HG03558 (cell line): Measurements from ENCODE around the gene CD300E.
"Not testable (repeated sequence)": the region's sequence is repeated elsewhere in the genome, so short reads cannot be mapped to it uniquely, and the experiment has no call there.

Source experiments
- ATAC-seq: cut with Tn5 transposase; IDR thresholded peaks from one replicate; pipeline ENCODE4 v1.9.1; 2021; ENCODE audit warnings: moderate number of reproducible peaks; ENCODE audit not compliant: unreplicated experiment; ENCODE audit errors: extremely low read depth

CD300E gene

DNA sequence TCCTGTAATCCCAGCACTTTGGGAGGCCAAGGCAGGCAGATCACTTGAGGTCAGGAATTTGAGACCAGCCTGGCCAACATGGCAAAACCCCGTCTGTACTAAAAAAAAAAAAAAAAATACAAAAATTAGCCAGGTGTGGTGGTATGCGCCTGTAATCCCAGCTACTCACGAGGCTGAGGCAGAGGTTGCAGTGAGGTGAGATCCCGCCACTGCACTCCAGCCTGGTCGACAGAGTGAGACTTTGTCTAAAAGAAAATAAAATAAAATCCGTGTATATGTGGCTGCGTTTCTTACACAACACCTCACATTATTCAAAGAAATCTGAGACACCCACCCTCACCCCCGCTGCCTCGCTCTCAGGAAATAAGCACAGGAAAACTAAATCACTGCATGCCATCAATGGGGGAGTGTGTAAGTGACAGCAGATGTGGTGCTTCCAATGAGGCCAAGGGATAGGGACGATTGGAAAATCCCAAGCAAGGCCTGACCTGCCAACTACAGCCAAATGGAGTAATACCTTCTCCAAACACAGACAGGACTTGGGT lies 13.1 kb upstream of the CD300E start:
- ATAC-seq = not testable (repeated sequence)

DNA sequence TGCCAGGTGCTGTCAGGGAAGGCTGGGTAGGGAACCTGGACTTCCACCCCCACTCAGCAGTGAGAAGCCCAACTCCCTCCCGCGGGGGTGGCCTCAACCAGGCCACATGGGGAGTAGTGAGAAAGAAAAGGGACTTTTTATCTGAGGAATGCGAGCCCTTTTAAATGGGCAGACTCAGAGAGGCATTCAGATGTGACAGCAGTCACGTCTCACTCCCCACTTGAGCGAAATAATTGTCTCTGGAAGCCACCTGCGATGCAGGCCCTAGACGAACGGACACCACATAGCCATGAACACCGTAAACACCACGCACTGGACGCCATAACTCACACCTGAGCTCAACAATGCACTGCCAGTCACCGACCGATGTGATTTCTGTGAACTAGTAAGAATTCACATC lies 11.9 kb upstream of the CD300E start:
- ATAC-seq = no peak

DNA sequence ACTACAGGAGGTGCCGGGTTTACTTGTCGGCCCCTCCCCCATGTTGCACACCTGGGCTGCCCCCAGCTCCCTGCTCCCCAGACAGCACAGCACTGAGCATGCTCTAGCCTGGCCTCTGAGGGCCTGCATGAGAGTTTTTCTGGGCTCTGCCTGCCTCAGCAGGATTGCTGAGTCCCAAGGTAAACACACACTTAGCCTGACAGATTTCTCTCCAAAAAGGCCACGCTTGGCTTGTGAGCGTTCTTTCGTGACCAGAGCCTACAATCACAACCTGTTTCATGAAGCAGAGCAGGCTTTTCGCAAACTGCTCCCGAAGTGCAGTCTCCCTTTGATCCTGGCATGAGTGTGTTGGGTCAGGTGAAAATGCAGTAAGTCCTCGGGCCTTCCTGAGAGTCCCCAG lies 9.8 kb upstream of the CD300E start:
- no peak for ATAC-seq

DNA sequence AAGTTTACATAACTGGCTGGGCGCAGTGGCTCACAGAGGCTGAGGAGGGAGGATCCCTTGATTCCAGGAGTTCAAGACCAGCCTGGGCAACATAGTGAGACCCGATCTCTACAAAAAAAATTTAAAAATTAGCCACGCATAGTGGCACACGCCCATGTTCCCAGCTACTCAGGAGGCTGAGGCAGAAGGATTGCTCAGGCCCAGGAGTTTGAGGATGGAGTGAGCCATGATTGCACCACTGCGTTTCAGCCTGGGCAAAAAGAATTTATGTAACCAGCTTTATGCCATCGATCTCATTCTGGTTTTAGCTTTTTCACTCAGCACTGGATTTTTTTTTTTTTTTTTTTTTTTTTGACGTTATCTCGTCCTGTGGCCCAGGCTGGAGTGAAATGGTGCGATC lies 9.1 kb upstream of the CD300E start:
- ATAC-seq = no peak

DNA sequence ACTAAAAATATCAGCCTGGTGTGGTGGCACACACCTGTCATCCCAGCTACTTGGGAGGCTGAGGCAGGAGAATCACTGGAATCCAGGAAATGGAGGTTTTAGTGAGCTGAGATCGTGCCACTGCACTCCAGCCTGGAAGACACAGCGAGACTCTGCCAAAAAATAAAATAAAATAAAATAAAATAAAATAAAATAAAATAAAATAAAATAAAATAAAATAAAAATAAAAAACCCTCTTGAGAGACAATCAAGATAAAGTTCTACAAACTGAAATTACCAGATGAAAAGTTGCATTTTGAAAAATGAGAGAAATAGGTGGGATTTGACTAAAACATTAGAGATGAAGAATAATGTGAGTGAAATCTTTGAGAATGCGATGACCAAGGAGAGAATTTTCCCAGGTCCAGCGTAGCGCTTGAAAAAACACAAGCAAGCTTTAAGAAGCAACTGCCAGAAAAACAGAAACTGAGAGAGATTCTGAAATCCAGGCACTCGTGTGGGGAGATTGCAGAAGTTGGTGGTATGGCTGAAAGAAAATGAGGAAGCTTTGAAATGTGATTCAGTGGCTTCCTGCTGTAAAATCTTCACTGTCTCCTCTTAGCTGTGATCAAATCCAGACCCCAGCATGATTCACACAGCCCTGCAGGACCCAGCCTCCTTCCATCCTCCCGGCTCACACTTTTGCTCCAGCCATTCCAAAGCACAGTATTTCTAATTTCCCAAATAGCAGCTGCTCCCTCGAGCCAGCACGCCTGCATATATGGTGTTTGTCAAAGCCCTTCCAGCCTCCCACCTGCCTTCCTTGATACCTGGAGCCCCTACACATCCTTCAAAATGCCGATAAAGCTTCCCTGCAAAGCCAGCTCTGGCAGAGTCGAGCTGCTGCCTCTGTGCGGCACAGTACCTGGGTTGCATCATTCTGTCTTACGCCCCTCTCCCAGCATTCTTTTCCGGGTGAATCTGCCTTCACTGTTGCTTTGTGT lies 8.2 kb upstream of the CD300E start:
- no peak for ATAC-seq

DNA sequence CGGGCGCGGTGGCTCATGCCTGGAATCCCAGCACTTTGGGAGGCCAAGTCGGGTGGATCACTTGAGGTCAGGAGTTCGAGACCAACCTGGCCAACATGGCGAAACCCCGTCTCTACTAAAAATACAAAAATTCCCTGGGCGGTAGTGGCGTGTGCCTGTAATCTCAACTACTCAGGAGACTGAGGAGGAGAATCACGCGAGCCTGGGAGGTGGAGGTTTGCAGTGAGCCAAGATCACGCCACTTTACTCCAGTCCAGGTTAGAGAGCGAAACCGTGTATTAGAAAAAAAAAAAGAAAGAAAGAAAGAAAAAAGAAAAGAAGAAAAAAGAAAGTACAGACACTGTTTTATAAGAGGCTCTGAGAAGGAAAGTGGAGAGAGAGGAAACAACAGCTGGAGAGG lies 6.7 kb upstream of the CD300E start:
- not testable (repeated sequence) for ATAC-seq

DNA sequence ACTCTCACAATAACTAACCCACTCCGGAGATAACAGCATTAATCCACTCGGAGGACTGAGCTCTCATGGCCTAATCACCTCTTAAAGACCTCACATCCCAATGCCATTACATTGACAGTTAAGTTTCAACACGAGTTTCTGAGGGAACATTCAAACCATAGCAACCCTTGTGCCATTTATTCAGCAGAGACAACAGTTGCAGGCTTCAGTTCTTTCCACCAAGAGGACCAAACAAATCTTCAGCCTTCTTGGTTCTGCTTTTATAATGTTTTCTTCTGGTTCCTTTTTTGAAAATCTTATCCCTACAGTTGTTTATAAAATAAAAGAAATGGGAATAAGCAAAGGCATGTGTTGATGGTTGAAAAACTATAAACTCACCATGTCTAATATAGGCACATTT lies 2.1 kb upstream of the CD300E start:
- no peak for ATAC-seq

DNA sequence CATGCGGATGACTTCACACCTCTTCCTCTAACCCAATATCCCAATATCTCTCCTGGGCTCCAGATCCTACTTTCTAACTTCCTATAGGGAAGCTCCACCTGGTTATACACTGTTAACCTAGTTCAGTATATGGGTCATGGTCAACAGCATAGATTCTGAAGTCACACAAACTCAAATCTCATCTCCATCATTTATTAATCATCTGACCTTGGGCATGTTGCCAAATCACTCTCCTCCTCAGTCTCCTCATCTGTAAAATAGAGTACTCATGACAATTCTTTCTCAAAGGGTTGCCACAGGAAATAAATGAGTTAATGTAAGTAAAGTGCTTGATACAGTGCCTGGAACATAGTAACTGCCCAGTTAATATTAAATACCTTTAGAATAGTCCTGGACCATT lies 593 bp upstream of the CD300E start:
- no peak for ATAC-seq

DNA sequence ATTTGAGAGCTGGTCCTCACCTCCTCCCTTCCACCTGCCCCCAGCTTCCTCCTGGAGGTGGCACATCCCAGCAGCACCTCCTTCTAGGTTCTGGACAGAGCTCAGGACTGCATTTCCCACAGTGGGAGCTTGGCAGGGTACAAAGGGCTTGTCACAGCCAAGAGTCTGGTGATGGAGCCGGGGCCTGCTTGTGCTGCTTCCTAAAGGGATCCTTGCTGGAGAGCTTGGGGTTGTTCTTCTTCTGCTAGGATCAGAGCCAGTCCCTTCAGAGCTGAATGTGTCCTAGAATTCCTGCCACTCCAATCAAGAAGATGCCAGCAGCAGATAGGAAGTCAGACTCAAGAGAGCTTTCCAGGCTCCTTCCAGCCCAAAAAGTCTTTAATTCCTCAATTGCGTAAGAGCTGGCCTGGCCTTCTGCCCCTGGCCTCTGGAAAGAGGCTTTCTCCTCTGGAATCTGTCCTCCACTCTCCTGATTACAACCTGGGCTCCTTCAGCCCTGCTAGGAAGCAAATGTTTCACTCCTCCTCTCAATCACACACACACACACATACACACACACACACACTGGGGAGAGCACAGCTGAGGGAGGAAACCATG lies 4.4 kb downstream of the CD300E start:
- no peak for ATAC-seq

DNA sequence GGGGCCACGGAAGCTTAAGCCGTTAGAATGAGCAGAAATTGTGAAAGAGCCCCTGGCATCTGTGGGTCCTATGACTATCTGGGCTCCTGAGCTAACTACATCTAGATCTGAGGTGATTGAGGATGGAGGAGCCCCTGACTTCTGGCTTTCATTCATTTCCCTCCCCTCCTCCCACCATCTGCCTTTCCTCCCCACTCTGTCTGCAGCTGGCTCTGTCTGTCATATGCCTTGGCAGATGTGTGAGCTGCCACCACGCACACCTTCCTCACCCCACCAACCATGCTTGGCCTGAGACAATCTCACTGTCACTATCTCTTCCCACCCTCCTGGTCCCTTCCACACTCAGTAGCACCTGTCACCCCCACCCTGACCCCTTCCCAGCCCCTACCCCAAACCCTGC lies 5.1 kb downstream of the CD300E start:
- ATAC-seq = no peak

DNA sequence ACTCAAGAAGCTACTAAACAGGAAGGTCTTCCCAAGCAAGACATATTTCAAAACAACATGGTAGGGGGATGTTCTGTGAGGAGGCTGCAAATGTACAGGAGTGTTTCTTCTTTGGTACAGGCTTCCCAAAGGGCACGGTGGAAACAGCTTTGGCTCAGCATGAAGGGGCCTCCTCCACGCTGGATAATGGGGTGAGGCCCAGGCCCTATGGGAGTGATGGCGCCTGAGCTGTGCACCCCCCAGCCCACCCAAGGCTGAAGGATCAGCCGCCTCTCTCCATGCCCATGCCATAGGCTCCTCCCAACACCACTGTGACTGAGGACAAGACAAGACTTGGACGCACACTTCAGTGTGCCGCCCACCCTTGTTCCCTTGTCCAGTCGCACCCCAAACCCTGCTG lies 6.8 kb downstream of the CD300E start:
- ATAC-seq = no peak

DNA sequence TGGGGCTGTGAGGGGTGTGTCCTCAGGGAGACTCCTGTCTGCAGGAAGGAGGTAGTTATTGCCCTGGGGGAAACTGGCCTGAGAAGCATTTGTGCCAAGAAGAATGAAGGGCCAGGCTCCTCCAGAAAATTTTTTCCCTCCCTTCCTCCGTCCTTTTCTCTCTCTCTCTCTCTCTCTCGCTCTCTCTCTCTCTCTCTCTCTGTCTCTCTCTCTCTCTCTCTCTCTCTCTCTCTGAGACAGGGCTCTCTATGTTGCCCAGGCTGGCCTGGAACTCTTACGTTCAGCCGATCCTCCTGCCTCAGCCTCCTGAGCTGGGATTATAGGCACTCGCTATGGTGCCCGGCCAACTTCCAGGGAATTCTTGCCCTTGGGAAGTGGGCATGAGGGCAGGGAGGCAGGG lies 11.5 kb downstream of the CD300E start:
- ATAC-seq = no peak

DNA sequence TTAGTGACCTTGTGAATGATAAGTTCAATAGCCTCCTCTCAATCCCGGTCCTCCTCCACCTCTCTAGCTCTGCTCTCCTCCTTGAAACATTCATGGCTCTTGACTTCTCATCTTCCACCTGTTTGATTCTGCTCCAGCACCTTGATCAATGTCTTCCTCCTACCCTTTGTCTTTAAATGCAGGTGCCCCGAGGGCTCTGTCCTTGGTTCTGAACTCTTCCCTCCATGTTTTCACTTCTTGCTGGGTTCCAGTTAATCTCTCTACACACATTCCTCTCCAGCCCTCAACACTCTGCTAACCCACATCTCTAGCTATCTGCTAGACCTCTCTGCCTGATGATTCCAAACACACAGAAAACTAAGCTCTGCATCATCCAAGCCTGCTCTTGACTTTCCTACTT lies 13.4 kb downstream of the CD300E start:
- ATAC-seq = no peak

DNA sequence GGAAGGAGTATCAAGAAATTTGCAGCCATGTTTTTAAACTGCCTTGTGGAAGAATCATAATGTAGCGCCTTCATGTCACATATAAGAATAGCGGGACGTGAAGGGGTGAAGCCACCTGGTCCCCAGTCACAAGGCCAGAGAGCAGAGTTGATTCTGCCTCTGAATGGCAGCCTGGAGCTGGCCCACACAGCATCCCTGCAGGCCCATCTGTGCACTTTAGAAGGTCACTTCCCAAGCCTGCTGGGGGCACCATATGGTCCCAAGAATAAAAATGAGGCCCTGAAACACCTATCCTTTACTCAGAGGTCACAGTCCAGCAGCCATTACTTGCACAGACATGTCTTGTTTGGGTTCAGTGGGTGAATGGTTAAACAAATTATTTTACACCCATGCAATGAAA lies 15.0 kb downstream of the CD300E start:
- ATAC-seq = no peak

DNA sequence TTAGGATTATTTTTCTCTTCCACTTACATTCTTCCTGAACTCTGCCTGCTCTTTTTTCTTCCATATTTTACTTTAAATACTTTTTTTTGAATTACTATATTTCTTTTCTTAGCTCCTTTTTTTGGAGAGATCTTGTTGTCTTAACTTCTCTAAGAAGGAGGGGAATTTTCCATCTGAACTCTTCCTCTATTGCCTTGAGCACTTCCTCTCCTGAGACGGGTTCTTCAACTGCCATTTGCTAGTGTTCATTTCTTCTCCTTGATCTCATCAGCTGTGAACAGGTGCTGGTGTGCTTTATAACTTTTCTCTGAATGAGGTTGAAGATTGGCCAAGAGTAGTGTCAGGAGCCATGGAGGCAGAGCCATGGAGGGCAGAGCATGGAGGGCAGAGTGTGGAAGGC lies 16.3 kb downstream of the CD300E start:
- ATAC-seq = no peak

DNA sequence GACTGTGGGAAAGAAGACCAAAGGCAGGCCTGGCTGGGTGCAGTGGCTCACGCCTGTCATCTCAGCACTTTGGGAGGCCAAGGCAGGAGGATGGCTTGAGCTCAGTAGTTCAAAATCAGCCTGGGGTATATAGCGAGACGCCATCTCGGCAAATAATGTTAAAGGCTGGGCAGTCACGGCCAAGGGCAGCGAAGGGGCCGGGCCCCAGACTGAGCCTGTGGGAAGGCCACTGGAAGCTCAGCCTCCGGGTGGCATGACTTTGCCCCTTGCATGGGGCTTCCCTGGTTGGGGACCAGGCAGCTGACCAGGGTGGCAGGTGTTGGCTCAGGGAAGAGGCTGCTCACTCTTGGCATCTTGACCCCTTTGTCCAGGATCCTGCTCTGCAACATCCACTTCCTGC lies 17.5 kb downstream of the CD300E start:
- ATAC-seq = no peak

DNA sequence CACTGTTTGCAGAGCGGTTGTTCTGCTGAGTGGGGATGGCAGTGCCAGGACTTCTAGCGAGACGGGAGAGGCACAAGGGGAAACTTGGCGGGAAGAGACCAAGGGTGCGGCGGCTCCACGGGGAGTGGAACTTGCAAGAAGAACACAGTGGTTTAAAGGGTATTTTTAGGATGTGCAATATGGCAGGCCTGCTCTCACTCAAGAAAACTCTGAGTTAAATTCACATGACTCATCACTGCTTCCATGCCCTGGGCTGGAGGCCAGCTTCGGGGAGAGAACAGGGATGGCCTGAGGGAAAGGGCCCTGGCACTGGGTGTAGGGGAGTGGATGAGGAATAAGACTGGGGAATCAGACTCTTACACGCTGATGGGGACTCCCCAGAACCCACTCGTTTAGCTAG lies 18.2 kb downstream of the CD300E start:
- no peak for ATAC-seq

DNA sequence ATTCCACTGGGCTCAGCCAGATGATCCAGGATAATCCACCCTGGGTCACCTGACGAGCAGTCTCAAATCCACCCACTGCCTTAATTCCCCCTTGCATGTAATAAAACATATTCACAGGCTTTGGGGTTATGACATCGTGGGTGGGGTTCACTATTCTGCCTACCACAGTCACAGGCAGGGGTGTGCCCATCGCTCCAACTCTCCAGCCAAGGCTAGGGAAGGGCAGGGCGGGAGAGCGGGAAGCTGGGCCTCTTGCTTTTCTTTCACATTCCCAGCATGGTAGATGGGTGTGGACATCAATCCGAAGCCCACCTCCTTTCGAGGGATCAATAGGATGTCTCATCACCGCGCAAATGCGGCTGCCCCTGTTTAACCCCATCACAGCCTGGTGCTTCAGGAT lies 18.8 kb downstream of the CD300E start:
- no peak for ATAC-seq

DNA sequence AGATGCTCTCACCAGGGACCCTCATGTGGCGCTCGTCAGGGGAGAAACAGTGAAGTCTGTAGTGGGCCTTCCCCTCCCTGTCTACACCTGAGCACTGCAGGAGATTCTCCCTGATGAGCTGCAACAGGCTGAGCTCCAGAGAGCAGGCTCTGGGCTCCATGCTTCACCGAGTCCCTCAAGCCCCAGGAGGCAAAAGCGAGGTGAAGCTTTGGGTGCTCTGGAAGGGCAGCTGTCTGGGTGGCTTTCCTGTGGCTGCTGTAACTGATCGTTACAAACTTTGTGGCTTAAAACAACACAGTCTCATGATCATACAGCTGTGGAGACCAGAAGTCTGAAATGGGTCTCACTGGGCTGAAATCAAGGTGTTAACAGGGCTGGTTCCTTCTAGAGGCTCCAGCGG lies 19.3 kb downstream of the CD300E start:
- no peak for ATAC-seq

DNA sequence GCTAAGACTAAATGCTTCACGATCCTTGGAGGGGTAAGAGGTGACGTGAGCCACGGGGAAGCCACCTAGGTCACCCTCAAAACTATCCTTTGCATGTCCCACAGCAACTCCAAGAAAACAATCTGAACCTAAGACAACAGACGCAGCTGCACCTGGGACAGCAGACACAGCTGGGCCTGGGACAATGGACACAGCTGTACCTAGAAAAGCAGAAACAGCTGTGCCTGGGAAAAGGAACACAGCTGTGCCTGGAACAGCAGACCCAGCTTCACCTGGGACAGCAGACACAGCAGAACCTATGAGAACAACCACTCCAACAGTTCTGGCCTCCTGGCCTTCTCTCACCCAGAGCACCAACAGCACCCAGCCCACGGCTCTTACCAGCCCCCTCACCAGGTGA lies 19.8 kb downstream of the CD300E start:
- no peak for ATAC-seq

DNA sequence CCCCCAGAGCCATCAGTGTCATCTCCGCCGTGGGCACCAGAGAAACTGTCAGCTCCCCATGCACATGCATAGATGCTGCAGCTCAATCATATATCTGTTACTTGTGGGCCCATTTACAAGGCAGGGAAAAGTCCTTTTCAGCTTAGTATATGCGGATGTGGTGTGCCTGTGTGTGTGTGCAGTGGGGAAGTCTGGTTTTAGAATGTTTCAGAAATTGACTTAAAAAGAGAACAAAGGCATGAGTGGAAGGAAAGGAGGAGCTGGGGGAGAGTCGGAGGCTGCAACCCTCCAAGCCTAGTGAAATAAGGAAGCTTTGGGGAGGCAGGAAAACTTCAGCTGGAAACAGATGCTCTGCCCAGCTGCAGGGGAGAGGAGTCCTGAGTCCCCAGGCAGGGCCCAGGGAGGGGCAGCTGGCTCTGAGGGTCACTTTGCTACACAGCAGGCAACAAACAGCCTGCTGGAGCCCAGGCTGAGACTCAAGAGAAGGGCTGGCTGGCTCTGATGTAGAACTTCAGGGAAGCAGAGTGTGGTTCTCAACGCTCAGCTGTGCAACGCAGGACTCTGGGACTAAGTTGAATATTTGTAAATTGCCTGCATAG lies 20.4 kb downstream of the CD300E start:
- ATAC-seq = no peak
